Measurements from ENCODE around the gene TINAGL1.

- TF ChIP-seq POLR2A (IDR thresholded peaks at IDR 0.05) (no peak), CTCF (IDR thresholded peaks at IDR 0.05) (no peak)
These were observed 35.1 kb upstream of the TINAGL1 start for GRCh38 chr1:31541194-31541593.

All from right lobe of liver (tissue), 4 donors.